PFSK-1 (cell line): Measurements from ENCODE around the gene MAPK14.

ENCODE experiments used
- SIN3A ChIP-seq: IDR thresholded peaks from 2 replicates; pipeline ENCODE4 v1.6.1; 2012; ENCODE audit warnings: mild to moderate bottlenecking, low read length, moderate library complexity, borderline replicate concordance; ENCODE audit not compliant: insufficient read depth
- TF ChIP-seq, protein P1 (sequence below), 2 experiments: IDR thresholded peaks; 2 replicates each; pipeline versions ENCODE4 v1.6.1 to v1.8.0; 2011 to 2012; ENCODE audit warnings: low read depth in 2 of 2, low read length in 2 of 2, control low read depth in 1 of 2, inconsistent platforms in 1 of 2, mild to moderate bottlenecking in 1 of 2, moderate library complexity in 1 of 2; ENCODE audit not compliant: insufficient read depth in 1 of 2

DNA sequence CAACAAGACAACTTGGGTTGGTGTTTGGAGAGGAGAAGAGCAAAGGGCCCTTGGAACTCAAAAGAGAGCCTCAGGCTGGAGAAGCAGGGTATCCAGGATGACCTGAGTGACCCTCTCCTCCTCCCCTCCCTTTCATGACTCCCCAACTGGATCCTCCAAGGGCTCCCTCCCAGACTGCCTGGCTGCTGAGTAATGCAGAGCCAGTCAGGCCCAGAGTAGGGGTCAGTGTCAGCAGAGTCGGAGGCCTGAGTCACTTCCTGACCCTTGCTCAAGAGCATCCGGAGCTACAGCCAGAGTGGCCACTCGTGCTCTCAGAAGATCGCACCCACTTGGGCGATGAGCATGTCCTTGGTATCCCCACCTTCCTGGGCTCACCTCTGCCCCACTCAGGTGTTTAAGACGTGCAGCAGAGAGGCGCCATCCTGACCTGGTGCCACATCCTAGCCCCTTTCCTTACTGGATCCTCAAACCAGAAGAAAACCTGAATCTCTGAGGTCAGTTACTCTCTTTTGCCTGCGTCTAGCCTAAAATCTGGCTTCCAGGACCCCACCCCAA lies 99.9 kb downstream of the MAPK14 start:
- TF ChIP-seq, protein P1, sequence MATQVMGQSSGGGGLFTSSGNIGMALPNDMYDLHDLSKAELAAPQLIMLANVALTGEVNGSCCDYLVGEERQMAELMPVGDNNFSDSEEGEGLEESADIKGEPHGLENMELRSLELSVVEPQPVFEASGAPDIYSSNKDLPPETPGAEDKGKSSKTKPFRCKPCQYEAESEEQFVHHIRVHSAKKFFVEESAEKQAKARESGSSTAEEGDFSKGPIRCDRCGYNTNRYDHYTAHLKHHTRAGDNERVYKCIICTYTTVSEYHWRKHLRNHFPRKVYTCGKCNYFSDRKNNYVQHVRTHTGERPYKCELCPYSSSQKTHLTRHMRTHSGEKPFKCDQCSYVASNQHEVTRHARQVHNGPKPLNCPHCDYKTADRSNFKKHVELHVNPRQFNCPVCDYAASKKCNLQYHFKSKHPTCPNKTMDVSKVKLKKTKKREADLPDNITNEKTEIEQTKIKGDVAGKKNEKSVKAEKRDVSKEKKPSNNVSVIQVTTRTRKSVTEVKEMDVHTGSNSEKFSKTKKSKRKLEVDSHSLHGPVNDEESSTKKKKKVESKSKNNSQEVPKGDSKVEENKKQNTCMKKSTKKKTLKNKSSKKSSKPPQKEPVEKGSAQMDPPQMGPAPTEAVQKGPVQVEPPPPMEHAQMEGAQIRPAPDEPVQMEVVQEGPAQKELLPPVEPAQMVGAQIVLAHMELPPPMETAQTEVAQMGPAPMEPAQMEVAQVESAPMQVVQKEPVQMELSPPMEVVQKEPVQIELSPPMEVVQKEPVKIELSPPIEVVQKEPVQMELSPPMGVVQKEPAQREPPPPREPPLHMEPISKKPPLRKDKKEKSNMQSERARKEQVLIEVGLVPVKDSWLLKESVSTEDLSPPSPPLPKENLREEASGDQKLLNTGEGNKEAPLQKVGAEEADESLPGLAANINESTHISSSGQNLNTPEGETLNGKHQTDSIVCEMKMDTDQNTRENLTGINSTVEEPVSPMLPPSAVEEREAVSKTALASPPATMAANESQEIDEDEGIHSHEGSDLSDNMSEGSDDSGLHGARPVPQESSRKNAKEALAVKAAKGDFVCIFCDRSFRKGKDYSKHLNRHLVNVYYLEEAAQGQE (IDR thresholded peaks at IDR 0.05; ENCODE audit: insufficient read depth in 1 of 2, low read depth in 2 of 2, low read length in 2 of 2) = no peak
- no peak for TF ChIP-seq SIN3A
